Stimulated activated CD8-positive, alpha-beta memory T cell treated with anti-CD3 and anti-CD28 coated beads, Interleukin-7, amount 100 ng/mL, for 48 hours (primary cell): Measurements from ENCODE around the gene FIZ1.
A peak's percentile ranks its signal among the peaks of the same experiment; 100 is the strongest.
"Not testable (repeated sequence)": the region's sequence is repeated elsewhere in the genome, so short reads cannot be mapped to it uniquely, and the experiment has no call there.

Experiments used
- DNase-seq, 2 donors: peaks; one replicate each; pipeline ENCODE4 v3.0.0-alpha.2; 2020; ENCODE audit warnings: low read depth in 1 of 2; ENCODE audit errors: extremely low read depth in 1 of 2

FIZ1 gene

DNA sequence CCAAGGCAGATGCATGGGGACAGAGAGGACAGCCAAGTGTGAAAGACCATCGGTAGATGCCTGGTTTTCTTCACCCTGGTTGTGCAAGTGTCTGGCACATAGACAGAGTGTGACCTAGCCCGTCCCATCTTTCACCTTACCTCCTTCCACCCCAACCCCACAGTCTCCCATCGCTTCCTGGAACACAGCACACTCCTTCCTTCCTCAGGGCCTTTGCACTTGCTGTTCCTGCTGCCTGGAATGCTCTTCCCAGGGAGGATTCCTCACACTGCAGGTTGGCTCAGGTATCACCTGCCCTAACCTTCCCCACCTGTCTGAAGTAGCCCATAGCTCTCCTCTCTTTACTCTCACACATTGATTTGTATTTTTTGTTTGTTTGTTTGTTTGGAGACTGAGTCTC, 3.0 kb downstream of the FIZ1 start:
- DNase-seq: no peak

DNA sequence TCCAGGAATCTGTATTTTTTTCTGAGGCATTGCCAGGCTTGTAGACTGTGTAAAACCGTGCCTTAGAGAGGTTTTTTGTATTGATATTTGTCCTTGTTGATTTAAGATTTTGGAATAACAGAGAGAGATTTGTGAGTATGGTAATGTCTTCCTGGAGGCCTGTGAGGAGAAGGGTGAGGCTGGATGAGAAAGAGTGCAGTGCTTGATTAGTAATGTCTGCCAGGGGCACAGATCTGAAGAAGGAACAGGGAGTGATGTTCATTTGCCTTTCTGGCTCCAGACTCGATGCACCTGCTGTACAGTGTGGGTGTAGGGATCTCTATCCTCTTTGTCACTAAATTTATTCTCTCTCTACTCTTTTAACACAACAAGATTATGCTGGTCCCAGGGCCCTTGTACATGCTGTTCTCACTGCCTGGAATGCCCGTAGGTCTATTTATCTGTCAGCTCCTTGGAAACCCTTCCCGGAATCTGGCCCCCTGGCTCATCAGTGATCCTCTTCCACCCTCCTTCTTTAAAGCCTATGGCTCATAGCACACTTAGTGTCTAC, 4.2 kb downstream of the FIZ1 start:
- DNase-seq: no peak

GRCh38 chr19:55593096-55593772, 6.1 kb downstream of the FIZ1 start:
- DNase-seq: no peak

DNA sequence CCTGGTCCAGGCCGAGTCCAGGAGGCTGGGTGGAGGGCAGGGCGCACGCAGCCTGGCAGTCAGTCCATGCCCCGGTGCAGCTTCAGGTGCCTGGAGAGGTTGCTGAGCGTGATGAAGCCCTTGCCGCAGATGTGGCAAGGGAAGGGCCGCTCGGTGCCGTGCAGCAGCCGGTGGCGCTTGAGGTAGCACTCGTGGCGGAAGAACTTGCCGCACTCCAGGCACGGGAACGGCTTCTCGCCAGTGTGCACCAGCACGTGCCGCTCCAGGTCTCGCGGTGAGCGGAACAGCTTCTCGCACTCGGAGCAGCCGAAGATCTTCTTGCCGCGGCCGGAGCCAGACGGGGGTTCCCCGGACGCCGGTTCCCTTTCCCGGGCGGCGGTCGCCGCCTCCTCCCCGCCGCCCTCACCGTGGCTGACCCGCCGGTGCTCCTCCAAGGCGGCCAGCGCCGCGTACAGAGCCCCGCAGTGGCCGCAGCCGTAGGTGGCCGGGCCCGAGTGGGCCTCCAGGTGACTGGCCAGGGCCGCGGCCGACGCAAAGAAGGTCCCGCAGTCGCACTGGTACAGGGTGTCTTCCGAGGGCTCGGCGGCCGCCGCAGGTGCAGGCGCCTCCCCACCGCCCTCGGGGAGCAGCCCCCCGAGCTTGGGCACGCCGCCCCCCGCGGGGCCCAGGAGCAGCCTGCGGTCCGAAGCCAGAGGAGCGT, 6.8 kb downstream of the FIZ1 start:
- no peak for DNase-seq

GRCh38 chr19:55591555-55591954, 7.8 kb downstream of the FIZ1 start:
- DNase-seq: no peak

GRCh38 chr19:55590617-55591016, 8.7 kb downstream of the FIZ1 start:
- DNase-seq: no peak

DNA sequence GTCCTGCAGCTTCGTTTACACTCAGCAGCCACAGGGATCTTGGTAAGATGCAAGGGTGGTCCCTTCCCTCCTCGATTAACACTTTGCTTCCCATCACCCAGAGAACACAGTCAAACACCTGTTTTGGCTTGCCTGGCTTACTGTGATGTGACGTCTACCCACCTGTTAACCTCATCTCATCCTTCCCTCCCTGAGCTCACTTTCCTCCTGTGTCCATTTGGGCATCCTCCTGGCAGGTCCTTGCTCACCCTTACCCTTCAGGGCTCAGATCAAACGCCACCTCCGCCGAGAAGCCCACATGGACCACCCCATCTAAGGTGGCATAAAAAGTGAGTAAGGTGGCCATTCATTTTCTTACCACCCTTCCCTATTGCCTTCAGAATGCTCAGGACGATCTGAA, 9.2 kb downstream of the FIZ1 start:
- no peak for DNase-seq

GRCh38 chr19:55588738-55589137, 10.6 kb downstream of the FIZ1 start:
- DNase-seq: no peak

GRCh38 chr19:55586976-55587668, 12.2 kb downstream of the FIZ1 start:
- peak; percentile 81 to 90 for DNase-seq

GRCh38 chr19:55585658-55586339, 13.5 kb downstream of the FIZ1 start:
- no peak for DNase-seq

- DNase-seq: no peak
Measured at GRCh38 chr19:55584871-55585270, 14.4 kb downstream of the FIZ1 start.

DNA sequence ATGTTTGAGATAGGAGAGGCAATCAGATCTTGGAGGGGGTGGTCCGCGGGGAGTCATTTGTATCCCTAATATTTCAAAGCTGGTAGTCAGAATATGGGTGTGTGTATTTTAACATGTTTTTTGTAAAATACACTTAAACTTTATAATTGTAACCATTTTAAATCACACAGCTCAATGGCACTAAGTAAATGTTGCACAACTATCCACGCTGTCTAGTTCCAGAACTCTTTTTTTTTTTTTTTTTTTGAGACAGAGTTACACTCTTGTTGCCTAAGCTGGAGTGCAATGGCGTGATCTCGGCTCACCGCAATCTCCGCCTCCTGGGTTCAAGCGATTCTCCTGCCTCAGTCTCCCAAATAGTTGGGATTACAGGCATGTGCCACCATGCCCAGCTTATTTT, 15.4 kb downstream of the FIZ1 start:
- DNase-seq: not testable (repeated sequence)

- not testable (repeated sequence) for DNase-seq
Measured at GRCh38 chr19:55582284-55582683, 17.0 kb downstream of the FIZ1 start.

DNA sequence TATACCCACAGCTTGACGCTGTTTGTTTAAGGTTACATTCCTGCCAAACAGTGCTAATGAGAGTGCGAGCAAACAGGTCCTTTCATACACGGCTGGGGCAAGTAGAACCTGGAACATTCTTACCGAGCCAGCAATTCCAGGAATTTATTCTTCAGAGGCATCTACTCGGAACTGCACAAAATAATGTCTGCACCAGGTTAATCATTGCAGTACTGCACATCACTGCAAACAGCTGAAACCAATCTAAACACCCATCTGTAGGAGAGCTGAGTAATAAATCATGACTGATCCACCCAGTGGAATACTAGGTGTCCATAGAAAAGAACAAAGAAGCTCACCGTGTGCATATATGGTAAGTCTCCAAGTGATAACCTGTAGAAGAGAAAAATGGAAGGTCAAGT, 17.5 kb downstream of the FIZ1 start:
- DNase-seq: no peak

GRCh38 chr19:55581145-55581822, 18.0 kb downstream of the FIZ1 start:
- DNase-seq: no peak

GRCh38 chr19:55580628-55581144, 18.6 kb downstream of the FIZ1 start, which contains the start of gene ZNF579:
Gene ZNF579 (minus strand): TSS chr19:55580848. CDS start chr19:55579639, 1,209 bp downstream.
- peak; percentile 54 to 74 for DNase-seq

DNA sequence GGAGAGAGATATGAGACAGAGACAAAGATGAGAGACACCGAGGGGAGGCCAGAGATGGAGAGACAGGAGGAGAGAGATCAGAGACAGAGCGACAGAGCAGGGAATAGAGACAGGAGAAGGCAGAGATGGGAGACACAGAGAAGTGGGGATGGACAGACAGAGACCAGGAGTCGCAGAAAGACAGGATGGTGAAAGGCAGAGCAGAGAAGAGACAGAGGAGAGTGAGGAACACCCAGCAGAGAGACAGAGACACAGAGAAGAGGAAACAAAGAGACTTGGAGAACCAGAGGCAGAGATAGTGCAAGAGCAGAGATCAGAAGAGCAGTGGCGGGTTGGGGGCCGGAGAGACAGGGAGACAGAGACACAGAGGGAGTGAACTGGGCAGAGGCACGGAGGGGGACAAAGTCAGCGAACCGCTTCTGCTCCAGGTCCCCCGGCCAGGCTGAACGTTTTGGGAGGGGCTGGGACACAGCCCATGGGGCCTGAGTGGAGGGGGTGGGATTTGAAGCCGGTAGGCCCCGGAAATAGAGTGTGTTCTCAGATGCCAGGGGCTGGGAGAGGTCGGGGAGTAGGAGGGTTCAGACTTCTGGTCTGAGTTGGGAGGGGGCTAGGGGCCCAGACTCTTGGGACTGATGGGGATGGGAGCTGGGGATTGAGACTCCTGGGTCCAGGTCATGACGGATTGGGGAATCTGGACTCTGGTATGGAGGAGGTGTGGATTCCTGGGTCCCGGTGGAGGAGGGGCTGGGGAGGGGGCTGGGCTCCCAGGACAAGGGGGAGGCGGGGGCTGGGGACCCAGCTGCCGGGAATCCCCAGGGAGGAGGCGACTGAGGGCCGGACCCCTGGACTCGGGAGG, 19.3 kb downstream of the FIZ1 start:
- DNase-seq: no peak

DNA sequence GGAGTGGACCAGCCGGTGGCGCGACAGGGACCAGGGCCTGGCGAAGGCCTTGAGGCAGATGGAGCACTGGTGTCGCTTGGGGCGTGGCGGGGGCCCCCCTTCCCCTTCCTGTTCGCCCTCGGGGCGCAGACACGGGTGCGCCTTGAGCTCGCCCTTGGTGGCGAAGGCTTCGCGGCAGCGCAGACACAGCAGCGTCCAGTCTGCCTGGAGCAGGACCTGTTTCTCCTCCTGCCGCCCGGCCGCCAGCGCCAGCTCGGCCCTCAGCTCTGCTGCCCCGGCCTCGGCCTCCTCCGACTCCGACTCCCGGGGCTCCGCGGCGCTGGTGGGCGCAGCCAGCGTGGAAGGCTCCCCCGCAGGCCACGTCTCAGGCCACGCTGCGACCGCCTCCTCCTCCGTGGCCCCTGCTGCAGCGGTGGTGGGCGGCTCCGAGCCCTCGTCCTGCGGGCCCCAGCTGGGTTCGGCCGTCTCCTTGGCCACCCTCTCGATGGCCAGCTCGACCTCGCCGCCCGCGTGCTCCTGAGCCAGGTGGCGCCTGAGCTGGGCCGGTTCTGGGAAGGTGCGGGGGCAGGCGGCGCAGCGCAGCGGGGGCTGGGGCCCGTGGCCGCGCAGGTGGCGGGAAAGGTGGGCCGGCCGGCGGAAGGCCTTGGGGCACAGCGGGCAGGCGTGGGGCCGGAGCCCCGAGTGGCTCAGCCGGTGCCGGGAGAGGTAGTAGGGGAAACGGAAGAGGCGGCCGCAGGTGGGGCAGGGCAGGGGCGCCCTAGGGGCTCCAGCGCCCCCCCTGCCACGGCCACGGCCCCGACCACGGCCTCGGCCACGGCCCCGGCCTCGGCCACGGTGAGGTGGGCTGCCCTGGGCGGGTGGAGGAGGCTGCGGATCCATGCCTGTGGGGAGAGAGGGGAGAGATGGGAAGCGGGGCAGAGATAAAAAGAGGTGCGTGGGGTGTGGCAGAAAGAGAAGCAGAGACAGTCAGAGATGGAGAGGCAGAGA, 20.3 kb downstream of the FIZ1 start:
- no peak for DNase-seq
